ENCODE measurements around the gene NPM1.

Gene NPM1

DNA sequence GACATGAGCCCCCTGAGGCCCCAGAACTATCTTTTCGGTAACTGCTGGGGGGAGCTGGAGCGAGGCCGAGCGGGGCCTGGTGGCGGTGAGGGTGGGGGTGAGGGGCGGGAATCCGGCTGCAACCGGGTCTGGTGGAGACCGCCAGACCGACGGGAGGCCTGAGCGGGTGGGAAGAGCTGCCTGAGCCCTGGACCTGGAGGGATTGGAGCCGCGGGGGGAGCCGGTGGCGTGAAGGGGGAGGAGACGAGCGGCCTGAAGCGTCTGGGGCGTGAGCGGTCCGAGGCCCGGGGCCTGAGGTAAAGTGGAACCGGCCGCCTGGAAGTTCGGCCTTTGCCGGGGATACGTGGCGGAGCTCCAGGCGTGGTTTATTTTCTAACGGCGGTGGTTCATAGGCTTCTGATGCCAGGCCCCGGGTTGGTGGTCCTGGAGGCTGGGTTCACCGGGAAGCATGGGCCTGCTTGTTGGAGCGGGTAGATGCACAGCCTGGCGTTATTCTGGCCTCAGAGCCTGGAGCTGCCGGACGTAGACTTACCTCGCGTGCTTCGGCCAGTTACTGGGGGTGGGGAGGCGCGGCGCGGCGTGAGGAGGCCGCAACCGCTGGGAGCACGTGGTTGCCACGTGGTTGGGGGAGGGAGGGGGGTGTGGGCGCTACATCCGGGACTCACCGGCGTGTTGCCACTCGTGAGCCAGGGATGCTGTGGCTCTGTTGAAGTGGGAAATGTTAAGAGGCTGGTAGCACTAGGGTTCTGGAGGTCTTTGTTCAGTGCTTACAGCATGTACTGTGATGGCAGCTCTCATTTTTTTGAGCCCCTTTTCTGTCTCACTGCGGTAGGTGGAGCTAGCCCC is 544 bp downstream of the NPM1 start:
- POLR2A ChIA-PET: interaction anchor here (0.5 to 1.9 kb wide), 10 partner anchors 8 to 804 kb away, joined by 3 to 9 read pairs (median 6); partner anchors contain the start of genes FBXW11, FGF18, STK10 and TLX3
- CTCF ChIA-PET: interaction anchor here (0.5 kb wide), 1 partner anchor 22 kb away, joined by 6 read pairs; no protein-coding TSS in a partner anchor
- no peaks in the 10 kb centered on the region for H3K9me3 ChIP-seq (ENCODE audit: control insufficient read depth, insufficient read depth, low read depth, low read length)
- peaks cover 21 to 48% of the 10 kb centered on the region in 2 experiments for H3K36me3 ChIP-seq (ENCODE audit: control insufficient read depth in 2 of 2, insufficient read depth in 1 of 2, low read length in 2 of 2)
- peak overlapping the region; percentile 90 for H3K4me3 ChIP-seq (ENCODE audit: low read depth, low read length)
- H3K4me1 ChIP-seq (ENCODE audit: control insufficient read depth, insufficient read depth, low read length): no peaks in the 10 kb centered on the region
- peak overlapping the region; percentile 89 for H3K27ac ChIP-seq (ENCODE audit: extremely low read depth, low read depth, low read length)
- TF ChIP-seq HOXD13 (CRISPR knock-in tag; IDR thresholded peaks at IDR 0.05; ENCODE audit: borderline replicate concordance): no peak; the same call in 1 of the 2 replicates
- TF ChIP-seq PRDM2 (tag by site-specific recombination; IDR thresholded peaks at IDR 0.05; ENCODE audit: borderline replicate concordance): 0 out of 2 replicates have a peak, but pooled peaks have one; percentile 38
- TF ChIP-seq, protein P1, sequence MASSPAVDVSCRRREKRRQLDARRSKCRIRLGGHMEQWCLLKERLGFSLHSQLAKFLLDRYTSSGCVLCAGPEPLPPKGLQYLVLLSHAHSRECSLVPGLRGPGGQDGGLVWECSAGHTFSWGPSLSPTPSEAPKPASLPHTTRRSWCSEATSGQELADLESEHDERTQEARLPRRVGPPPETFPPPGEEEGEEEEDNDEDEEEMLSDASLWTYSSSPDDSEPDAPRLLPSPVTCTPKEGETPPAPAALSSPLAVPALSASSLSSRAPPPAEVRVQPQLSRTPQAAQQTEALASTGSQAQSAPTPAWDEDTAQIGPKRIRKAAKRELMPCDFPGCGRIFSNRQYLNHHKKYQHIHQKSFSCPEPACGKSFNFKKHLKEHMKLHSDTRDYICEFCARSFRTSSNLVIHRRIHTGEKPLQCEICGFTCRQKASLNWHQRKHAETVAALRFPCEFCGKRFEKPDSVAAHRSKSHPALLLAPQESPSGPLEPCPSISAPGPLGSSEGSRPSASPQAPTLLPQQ (tag by site-specific recombination; IDR thresholded peaks at IDR 0.05): 0 out of 2 replicates have a peak, but pooled peaks have one; percentile 15
- TF ChIP-seq ZNF2 (tag by site-specific recombination; IDR thresholded peaks at IDR 0.05): peak; percentile 64; the same call in 1 of the 2 replicates
- no peak for TF ChIP-seq ZBTB21 (tag by site-specific recombination; IDR thresholded peaks at IDR 0.05)
- TF ChIP-seq ZNF530 (tag by site-specific recombination; IDR thresholded peaks at IDR 0.05; ENCODE audit: low read depth): no peak
- TF ChIP-seq ZNF350 (tag by site-specific recombination; IDR thresholded peaks at IDR 0.05): no peak
- no peak for TF ChIP-seq ZEB2 (tag by site-specific recombination; IDR thresholded peaks at IDR 0.05)
- no peak for TF ChIP-seq ZNF302 (tag by site-specific recombination; IDR thresholded peaks at IDR 0.05; ENCODE audit: low read depth)
- TF ChIP-seq, protein P2, sequence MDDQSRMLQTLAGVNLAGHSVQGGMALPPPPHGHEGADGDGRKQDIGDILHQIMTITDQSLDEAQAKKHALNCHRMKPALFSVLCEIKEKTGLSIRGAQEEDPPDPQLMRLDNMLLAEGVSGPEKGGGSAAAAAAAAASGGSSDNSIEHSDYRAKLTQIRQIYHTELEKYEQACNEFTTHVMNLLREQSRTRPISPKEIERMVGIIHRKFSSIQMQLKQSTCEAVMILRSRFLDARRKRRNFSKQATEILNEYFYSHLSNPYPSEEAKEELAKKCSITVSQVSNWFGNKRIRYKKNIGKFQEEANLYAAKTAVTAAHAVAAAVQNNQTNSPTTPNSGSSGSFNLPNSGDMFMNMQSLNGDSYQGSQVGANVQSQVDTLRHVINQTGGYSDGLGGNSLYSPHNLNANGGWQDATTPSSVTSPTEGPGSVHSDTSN (CRISPR knock-in tag; IDR thresholded peaks at IDR 0.05): peak; percentile 81; the same call in 1 of the 2 replicates
- TF ChIP-seq ZSCAN16 (tag by site-specific recombination; IDR thresholded peaks at IDR 0.05): no peak
- TF ChIP-seq ZNF433 (tag by site-specific recombination; IDR thresholded peaks at IDR 0.05; ENCODE audit: low read depth): no peak
- TF ChIP-seq ZNF658 (tag by site-specific recombination; IDR thresholded peaks at IDR 0.05): no peak
- no peak for TF ChIP-seq ZNF600 (tag by site-specific recombination; IDR thresholded peaks at IDR 0.05)
- no peak for TF ChIP-seq ZNF391 (tag by site-specific recombination; IDR thresholded peaks at IDR 0.05; ENCODE audit: borderline replicate concordance, low read depth)
- no peak for TF ChIP-seq ZNF654 (tag by site-specific recombination; IDR thresholded peaks at IDR 0.05; ENCODE audit: low read depth)
- TF ChIP-seq GLI4 (tag by site-specific recombination; IDR thresholded peaks at IDR 0.05): no peak
- TF ChIP-seq EGR2 (tag by site-specific recombination; IDR thresholded peaks at IDR 0.05; ENCODE audit: low read depth): peak; percentile 53
- TF ChIP-seq ZFHX2 (tag by site-specific recombination; conservative IDR thresholded peaks at IDR 0.05): peak; percentile 78
- TF ChIP-seq SCRT2 (tag by site-specific recombination; IDR thresholded peaks at IDR 0.05): no peak
- TF ChIP-seq ZBTB17 (tag by site-specific recombination; IDR thresholded peaks at IDR 0.05): no peak
- no peak for TF ChIP-seq ZNF362 (tag by site-specific recombination; IDR thresholded peaks at IDR 0.05)
- no peak; the same call in 1 of the 2 replicates for TF ChIP-seq ZBTB7A (tag by site-specific recombination; IDR thresholded peaks at IDR 0.05; ENCODE audit: low read depth)
- TF ChIP-seq ZNF623 (tag by site-specific recombination; IDR thresholded peaks at IDR 0.05): no peak
- 0 out of 2 replicates have a peak, but pooled peaks have one; percentile 23 for TF ChIP-seq ZNF121 (tag by site-specific recombination; IDR thresholded peaks at IDR 0.05)
